OCI-LY1 (cell line): ENCODE results near the gene QRICH1.

Experiments used
- EZH2 ChIP-seq: fragments of 200-600 bp; sonication (generic), shearing (Covaris generic); IDR thresholded peaks from 2 replicates; pipeline ENCODE4 v1.8.0; 2017; ENCODE audit warnings: borderline replicate concordance, mixed run types, mild to moderate bottlenecking, antibody characterized with exemption, low read length, moderate library complexity, mixed read lengths
- TF ChIP-seq, protein P1 (sequence below): fragments of 200-600 bp; sonication (generic), shearing (Covaris generic); IDR thresholded peaks from 2 replicates; pipeline ENCODE4 v1.5.1; 2017; ENCODE audit warnings: mild to moderate bottlenecking, antibody characterized with exemption, low read length, moderate library complexity, mixed read lengths

DNA sequence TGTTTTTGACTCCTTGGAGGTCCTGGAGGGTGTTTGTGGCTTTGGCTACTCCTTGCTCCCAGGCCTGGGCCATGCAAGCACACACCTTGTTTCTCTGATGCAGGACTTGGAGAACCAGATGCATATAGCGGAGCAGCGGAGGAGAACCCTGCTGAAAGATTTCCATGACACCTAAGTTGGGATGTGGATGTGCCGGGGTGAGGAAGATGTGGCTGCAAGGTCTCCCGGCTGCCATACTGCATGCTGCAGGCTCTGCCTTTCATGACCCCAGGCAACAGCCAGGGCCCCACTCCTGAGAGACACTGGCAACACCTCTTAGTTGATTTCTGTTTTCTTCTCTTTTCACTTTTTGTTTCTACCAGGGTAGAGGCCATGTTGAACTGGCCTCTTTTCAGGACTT is 110.8 kb downstream of the QRICH1 start:
- TF ChIP-seq, protein P1, sequence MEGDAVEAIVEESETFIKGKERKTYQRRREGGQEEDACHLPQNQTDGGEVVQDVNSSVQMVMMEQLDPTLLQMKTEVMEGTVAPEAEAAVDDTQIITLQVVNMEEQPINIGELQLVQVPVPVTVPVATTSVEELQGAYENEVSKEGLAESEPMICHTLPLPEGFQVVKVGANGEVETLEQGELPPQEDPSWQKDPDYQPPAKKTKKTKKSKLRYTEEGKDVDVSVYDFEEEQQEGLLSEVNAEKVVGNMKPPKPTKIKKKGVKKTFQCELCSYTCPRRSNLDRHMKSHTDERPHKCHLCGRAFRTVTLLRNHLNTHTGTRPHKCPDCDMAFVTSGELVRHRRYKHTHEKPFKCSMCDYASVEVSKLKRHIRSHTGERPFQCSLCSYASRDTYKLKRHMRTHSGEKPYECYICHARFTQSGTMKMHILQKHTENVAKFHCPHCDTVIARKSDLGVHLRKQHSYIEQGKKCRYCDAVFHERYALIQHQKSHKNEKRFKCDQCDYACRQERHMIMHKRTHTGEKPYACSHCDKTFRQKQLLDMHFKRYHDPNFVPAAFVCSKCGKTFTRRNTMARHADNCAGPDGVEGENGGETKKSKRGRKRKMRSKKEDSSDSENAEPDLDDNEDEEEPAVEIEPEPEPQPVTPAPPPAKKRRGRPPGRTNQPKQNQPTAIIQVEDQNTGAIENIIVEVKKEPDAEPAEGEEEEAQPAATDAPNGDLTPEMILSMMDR = no peak
- no peak for TF ChIP-seq EZH2
